HG02840 (cell line): ENCODE measurements around the gene ACOX2.

Source experiments
- ATAC-seq: cut with Tn5 transposase; IDR thresholded peaks from one replicate; pipeline ENCODE4 v1.9.1; 2021; ENCODE audit warnings: mild to moderate bottlenecking, moderate library complexity, moderate number of reproducible peaks; ENCODE audit not compliant: unreplicated experiment, low FRiP score

Gene ACOX2

DNA sequence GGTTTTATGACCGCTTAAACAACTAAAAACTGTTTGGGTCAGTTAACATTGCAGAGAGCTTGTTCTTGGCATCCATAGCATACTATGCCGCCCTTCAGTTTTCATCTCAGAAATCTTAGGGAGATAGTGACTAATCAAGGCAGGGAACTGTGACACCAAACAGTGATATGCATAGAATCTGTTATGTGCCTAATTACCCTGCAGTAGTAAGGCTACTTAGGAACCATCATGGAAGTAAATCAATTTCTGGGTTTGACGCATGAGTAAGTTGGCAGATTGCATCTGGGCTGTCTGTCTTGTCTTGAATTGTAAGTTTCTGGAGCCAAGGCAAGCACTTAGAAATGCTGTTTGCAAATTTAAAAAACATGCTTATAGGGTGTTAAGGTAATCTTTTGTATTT lies 22.6 kb downstream of the ACOX2 start:
- no peak for ATAC-seq

DNA sequence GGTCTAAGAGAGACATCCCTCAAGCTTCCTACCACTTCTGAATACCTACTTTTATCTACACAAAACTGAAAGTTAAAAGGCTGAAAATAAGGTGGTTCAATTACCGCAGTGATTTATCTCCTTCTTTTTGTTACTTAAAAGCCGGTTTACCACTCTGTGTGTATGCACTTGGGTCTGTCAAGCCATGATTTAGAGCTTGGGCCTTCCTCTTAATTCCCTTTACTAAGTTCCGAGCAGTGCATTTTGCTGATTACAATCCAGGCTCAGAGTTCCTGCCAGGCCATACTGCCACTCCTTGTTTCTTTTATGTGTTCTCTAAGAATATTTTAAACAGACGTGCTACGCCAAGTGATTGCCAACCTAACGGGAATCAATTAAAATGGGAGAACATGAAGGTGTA lies 28.6 kb downstream of the ACOX2 start:
- no peak for ATAC-seq

GRCh38 chr3:58507356-58508078 lies 29.5 kb downstream of the ACOX2 start:
- ATAC-seq, result no peak

- ATAC-seq, result no peak
Measured at GRCh38 chr3:58502872-58503271, 34.1 kb downstream of the ACOX2 start.

DNA sequence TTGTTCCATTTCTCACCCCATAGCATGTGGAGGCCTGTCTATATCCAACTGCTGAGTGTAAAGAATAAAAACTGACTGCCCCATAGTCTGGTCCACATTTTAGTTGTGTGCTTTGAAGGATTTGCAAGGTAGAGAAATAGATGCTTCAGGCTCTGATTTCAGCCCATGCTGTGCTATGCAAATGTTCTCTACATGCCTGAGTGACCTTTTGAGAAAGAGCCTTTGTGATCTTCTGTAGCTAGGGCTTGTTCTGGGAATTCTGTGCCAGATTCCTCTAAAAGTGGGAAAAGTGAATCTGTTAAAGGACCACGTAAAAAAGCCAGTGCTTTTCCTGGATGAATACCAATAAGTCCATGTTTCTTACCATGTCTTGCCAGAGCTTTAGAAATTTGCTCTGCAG lies 39.9 kb downstream of the ACOX2 start:
- ATAC-seq, result no peak

- no peak for ATAC-seq
Measured at GRCh38 chr3:58496206-58496857, 40.7 kb downstream of the ACOX2 start.

- ATAC-seq, result no peak
Measured at GRCh38 chr3:58495101-58495500, 41.9 kb downstream of the ACOX2 start.

GRCh38 chr3:58494107-58494506 lies 42.9 kb downstream of the ACOX2 start:
- ATAC-seq, result no peak

GRCh38 chr3:58492494-58492905 lies 44.5 kb downstream of the ACOX2 start:
- no peak for ATAC-seq

GRCh38 chr3:58491506-58492402 lies 45.2 kb downstream of the ACOX2 start, which contains the start of gene KCTD6:
TSS of gene KCTD6 (plus strand) at chr3:58492096. CDS start at chr3:58498756, 6,660 bp downstream.
- peak; percentile 91 for ATAC-seq

- no peak for ATAC-seq
Measured at GRCh38 chr3:58490860-58491501, 46.0 kb downstream of the ACOX2 start.

- ATAC-seq, result no peak
Measured at GRCh38 chr3:58488967-58489366, 48.0 kb downstream of the ACOX2 start.

DNA sequence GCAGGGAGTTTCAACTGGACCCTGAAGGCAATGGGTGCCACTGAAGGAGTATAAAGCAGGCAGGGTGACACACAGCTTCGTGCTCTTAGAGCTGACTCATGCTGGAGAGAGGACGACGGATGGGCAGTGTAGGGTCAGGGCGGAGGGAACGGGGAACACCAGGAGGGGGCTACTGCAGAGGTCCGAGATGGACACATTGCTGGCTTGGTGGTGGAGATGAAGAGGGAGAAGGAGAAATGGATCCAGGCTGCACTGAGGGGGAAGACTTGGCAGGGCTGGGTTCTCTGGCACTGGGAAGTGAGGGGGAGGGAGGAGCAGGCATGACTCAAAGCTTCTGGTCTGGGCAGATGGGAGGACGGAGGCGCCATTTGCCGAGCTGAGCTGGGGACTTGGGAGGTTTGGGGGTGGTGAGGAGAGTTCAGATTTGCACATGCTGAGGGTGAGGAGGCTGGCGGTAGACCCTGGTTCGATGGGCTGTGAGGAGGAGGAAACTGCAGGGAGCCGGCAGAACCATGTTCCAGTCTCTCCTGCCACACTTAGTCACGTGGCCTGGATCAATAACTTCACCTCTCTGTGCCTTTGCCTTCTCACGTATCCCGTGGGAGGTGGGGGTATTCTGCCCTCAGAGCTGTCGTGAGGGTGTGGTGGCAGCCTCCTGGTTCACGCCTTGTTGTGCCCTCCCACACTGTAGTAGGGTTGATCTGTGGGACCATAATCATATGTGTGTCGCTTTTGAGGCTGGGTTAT lies 49.7 kb downstream of the ACOX2 start:
- no peak for ATAC-seq

GRCh38 chr3:58485801-58486435 lies 51.1 kb downstream of the ACOX2 start:
- no peak for ATAC-seq

GRCh38 chr3:58484722-58485069 lies 52.3 kb downstream of the ACOX2 start:
- no peak for ATAC-seq

- no peak for ATAC-seq
Measured at GRCh38 chr3:58484045-58484721, 52.8 kb downstream of the ACOX2 start.

- ATAC-seq, result no peak
Measured at GRCh38 chr3:58482917-58483636, 53.9 kb downstream of the ACOX2 start.

GRCh38 chr3:58480309-58480708 lies 56.7 kb downstream of the ACOX2 start:
- no peak for ATAC-seq
